GM18511 (cell line): ENCODE results near the gene L3MBTL2.

ENCODE experiments used
- ATAC-seq: cut with Tn5 transposase; IDR thresholded peaks from one replicate; pipeline ENCODE4 v1.9.1; 2021; ENCODE audit warnings: mild to moderate bottlenecking, moderate library complexity; ENCODE audit not compliant: unreplicated experiment

Gene L3MBTL2

GRCh38 chr22:41206719-41207118, 1.6 kb downstream of the L3MBTL2 start:
- no peak for ATAC-seq

- ATAC-seq, result no peak
Measured at GRCh38 chr22:41215409-41215808, 10.3 kb downstream of the L3MBTL2 start.

GRCh38 chr22:41215926-41216325, 10.8 kb downstream of the L3MBTL2 start:
- ATAC-seq, result no peak

GRCh38 chr22:41216984-41217383, 11.9 kb downstream of the L3MBTL2 start:
- no peak for ATAC-seq

- no peak for ATAC-seq
Measured at GRCh38 chr22:41217553-41218157, 12.5 kb downstream of the L3MBTL2 start.

- ATAC-seq, result no peak
Measured at GRCh38 chr22:41222846-41223507, 17.9 kb downstream of the L3MBTL2 start.

GRCh38 chr22:41223535-41223934, 18.4 kb downstream of the L3MBTL2 start:
- no peak for ATAC-seq

- no peak for ATAC-seq
Measured at GRCh38 chr22:41226723-41227655, 21.9 kb downstream of the L3MBTL2 start.

- no peak for ATAC-seq
Measured at GRCh38 chr22:41229215-41229614, 24.1 kb downstream of the L3MBTL2 start.

GRCh38 chr22:41229730-41230400, 24.8 kb downstream of the L3MBTL2 start:
- ATAC-seq, result no peak

- no peak for ATAC-seq
Measured at GRCh38 chr22:41230401-41230785, 25.3 kb downstream of the L3MBTL2 start.

GRCh38 chr22:41231369-41231768, 26.3 kb downstream of the L3MBTL2 start:
- no peak for ATAC-seq

GRCh38 chr22:41234815-41235695, 29.9 kb downstream of the L3MBTL2 start:
- ATAC-seq, result no peak

- no peak for ATAC-seq
Measured at GRCh38 chr22:41237036-41237706, 32.1 kb downstream of the L3MBTL2 start.

- peak; percentile 71 for ATAC-seq
Measured at GRCh38 chr22:41237707-41238569, 32.8 kb downstream of the L3MBTL2 start.

- ATAC-seq, result no peak
Measured at GRCh38 chr22:41238570-41239442, 33.7 kb downstream of the L3MBTL2 start.

- no peak for ATAC-seq
Measured at GRCh38 chr22:41239443-41240128, 34.5 kb downstream of the L3MBTL2 start.
